Articular chondrocyte of knee joint (primary cell): Measurements from ENCODE around the gene TRPV3. TPM values are rescaled to one million over a fixed set of nuclear protein-coding genes. Genes with fewer than 3 reads are reported as not detected.

Experiments
- total RNA-seq: library from RNA; depleted of rRNA; stranded (reverse); fragments of >200 nt; gene quantifications from 2 replicates; pipeline ENCODE4 v1.2.3, GENCODE V29; 2012

The TRPV3 gene
- total RNA-seq = 0.91 and 2.2 TPM in 2 replicates

DNA sequence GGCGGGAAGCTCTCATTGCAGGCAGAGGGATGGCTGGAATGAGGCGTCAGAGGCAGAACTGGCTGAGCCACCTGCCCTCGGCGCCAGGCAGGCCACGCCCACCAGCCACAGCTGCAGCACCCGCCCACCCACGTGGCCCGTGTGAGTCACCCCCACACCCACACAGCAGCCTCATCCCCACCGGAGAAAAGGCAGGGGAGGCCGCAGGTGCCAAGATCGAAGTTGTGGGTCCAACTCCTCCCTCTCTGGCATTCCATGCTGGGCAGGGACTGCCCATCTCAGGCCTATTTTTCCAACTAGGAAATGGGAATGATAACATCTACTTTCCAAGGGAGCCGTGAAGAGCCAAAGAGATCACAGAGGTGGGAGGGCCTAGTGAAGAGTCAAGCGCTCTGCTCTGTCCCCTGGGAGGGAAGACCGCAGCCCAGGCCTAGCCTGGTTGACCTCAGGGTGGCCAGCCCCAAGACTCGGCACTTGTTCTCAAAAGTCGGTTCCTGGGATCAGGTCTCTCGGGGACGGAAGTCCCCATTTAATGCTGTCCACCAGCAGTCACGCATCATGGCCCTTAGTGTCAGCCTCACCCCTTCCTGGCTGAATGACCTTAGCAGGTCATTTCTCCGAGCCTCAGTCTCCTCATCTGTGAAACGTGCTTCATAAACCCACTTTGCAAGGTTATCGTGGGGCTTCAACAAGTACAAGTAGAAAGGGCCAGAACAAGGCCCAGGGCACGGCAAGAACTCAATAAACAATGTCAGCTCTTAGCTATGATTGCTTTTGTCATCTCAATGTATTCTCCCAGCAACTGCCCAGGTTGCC lies at the start of gene TRPV3:
TRPV3 (minus strand) TSS at position 45 of the 816 bp plus-strand sequence. CDS start 2,962 bp downstream, outside the sequence.

GRCh38 chr17:3475812-3476610 lies 81.6 kb downstream of the TRPV3 start, which contains the start of gene ASPA:
Gene ASPA, plus strand, starts transcription at chr17:3475997. Its CDS starts 163 bp downstream, at chr17:3476160.

GRCh38 chr17:3471599-3471998 lies 86.0 kb downstream of the TRPV3 start, which contains the start of gene SPATA22:
Gene SPATA22, minus strand, starts transcription at chr17:3471819. Its CDS starts 2,494 bp downstream, at chr17:3469325.

Other genes with a start within 250 kb of the TRPV3 start
- gene OR3A2, start 171.5 kb downstream of the TRPV3 start, total RNA-seq = 0.26 TPM in 1 of 2 replicates, not detected in the other
- not detected in 2 replicates for gene OR1E1, start 159.4 kb downstream of the TRPV3 start, total RNA-seq
- not detected in 2 replicates for gene OR3A3, start 146.4 kb downstream of the TRPV3 start, total RNA-seq
- gene OR1E2, start 124.0 kb downstream of the TRPV3 start, total RNA-seq = 0.13 TPM in 1 of 2 replicates, not detected in the other
- gene SPATA22, start 86.0 kb downstream of the TRPV3 start, total RNA-seq = 1.3 TPM in 1 of 2 replicates, not detected in the other
- gene ASPA, start 81.8 kb downstream of the TRPV3 start, total RNA-seq = 0.26 and 0.97 TPM in 2 replicates
- gene TRPV1, start 51.6 kb upstream of the TRPV3 start, total RNA-seq = 2.0 and 2.5 TPM in 2 replicates
- gene SHPK, start 78.4 kb upstream of the TRPV3 start, total RNA-seq = 11.8 and 14.1 TPM in 2 replicates
- gene CTNS, start 78.9 kb upstream of the TRPV3 start, total RNA-seq = 12.6 and 23.1 TPM in 2 replicates
- gene TAX1BP3, start 110.8 kb upstream of the TRPV3 start, total RNA-seq = 127 and 146 TPM in 2 replicates
- gene EMC6, start 111.0 kb upstream of the TRPV3 start, total RNA-seq = 11.5 and 12.5 TPM in 2 replicates
- gene P2RX5, start 138.3 kb upstream of the TRPV3 start, total RNA-seq = 0.78 and 1.6 TPM in 2 replicates
- gene HASPIN, start 166.1 kb upstream of the TRPV3 start, total RNA-seq = 2.4 and 4.1 TPM in 2 replicates
- gene ITGAE, start 243.4 kb upstream of the TRPV3 start, total RNA-seq = 25.0 and 30.9 TPM in 2 replicates